Lung (tissue), 12 donors: Measurements from ENCODE around the gene CAND2. TPM values are rescaled to one million over a fixed set of nuclear protein-coding genes. Genes with fewer than 3 reads are reported as not detected.

Source experiments
- ATAC-seq: fragments of 200-7000 bp; cut with Tn5 transposase; one replicate; pipeline ENCODE4 v1.9.1; 2020; ENCODE audit warnings: moderate number of reproducible peaks; ENCODE audit not compliant: insufficient read depth, low FRiP score
- DNase-seq, 3 donors: peaks; one replicate each; pipeline ENCODE4 v3.0.0-alpha.2; 2013 to 2017
- H3K27ac ChIP-seq, 2 donors: one replicate each; pipeline ENCODE4 v1.5.1; 2013; ENCODE audit warnings: mild to moderate bottlenecking in 2 of 2, moderate library complexity in 2 of 2, control low read depth in 1 of 2, inconsistent platforms in 1 of 2, low read depth in 1 of 2, low read length in 1 of 2
- H3K27me3 ChIP-seq, 3 donors: one replicate each; pipeline ENCODE4 v1.5.1; 2013; ENCODE audit warnings: low read length in 2 of 3; ENCODE audit not compliant: control insufficient read depth in 3 of 3, insufficient read depth in 3 of 3
- H3K36me3 ChIP-seq, 4 donors: one replicate each; pipeline ENCODE4 v1.5.1; 2013; ENCODE audit warnings: low read length in 4 of 4, mild to moderate bottlenecking in 1 of 4, moderate library complexity in 1 of 4; ENCODE audit not compliant: control insufficient read depth in 4 of 4, insufficient read depth in 4 of 4
- H3K4me1 ChIP-seq, 5 donors: one replicate each; pipeline ENCODE4 v1.5.1; 2013; ENCODE audit warnings: low read length in 5 of 5, mild to moderate bottlenecking in 2 of 5, moderate library complexity in 1 of 5; ENCODE audit not compliant: control insufficient read depth in 5 of 5, insufficient read depth in 5 of 5
- H3K4me3 ChIP-seq: one replicate; pipeline ENCODE4 v1.5.1; 2013; ENCODE audit warnings: mild to moderate bottlenecking, control low read depth, moderate library complexity
- H3K9ac ChIP-seq, 2 donors: one replicate each; pipeline ENCODE4 v1.5.1; 2013; ENCODE audit warnings: low read length in 2 of 2, control low read depth in 1 of 2; ENCODE audit not compliant: insufficient read depth in 1 of 2
- H3K9me3 ChIP-seq, 4 donors: one replicate each; pipeline ENCODE4 v1.5.1; 2013; ENCODE audit warnings: low read length in 3 of 4, mild to moderate bottlenecking in 1 of 4, moderate library complexity in 1 of 4; ENCODE audit not compliant: control insufficient read depth in 4 of 4, insufficient read depth in 3 of 4
- WGBS, 2 donors: extraction: QIAGEN DNeasy Blood & Tissue Kit; methylation state at CpG; one replicate each; pipeline ENCODE4 v1.1.7; 2013; 5-methylcytosine and 5-hydroxymethylcytosine counted together
- polyA plus RNA-seq, 2 donors: library from polyadenylated mRNA; stranded (reverse); fragments of 200-250 nt; gene quantifications; one replicate each; pipeline ENCODE4 v1.2.1, GENCODE V29; 2013
- total RNA-seq, 2 donors: library from RNA; depleted of rRNA in 1 of 2; stranded (reverse); fragments of >200 nt in 1 of 2; gene quantifications; one replicate each; pipeline ENCODE4 v1.2.1, GENCODE V29; 2014 to 2021
- TF ChIP-seq, protein P1 (sequence below): IDR thresholded peaks from 2 replicates; pipeline ENCODE4 v1.5.1; 2012; ENCODE audit warnings: mild to moderate bottlenecking; ENCODE audit errors: control extremely low read depth, extremely low read depth
- donor health status: control.
- donor health status: control.
- donor health status: Bipolar disorder and iron deficiency.
- donor health status: healthy.
- donor health status: DM: yes; HTN: yes; CAD: no.

The CAND2 gene
- total and polyA plus RNA-seq, 4 donors = 1.0 to 5.9 (median 3.6) TPM

DNA sequence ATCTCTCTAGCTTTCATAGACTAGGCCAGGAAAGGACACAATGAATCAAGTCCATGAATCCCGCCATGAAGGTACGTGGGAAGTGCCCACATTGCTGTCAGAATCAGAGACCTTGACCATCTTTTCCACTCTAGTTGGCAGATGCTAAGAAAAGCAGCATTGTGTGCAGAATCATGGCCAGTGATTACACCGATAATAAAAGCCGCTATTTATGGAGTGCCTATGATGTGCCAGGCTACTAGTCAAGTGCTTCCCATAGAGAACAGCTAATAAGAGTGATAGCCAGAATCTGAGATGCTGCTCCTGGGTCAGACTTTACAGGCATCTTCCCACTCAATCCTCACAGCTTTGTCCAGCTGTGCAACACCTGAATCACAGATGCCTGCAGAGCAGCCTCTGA, 58.1 kb downstream of the CAND2 start:
- H3K4me3 ChIP-seq = no peak overlapping the region
- WGBS, 2 donors = 89 to 96% methylated on average over 4 of the region's 4 CpGs
- no peak overlapping the region for H3K9ac ChIP-seq
- ATAC-seq = no peak
- TF ChIP-seq, protein P1, sequence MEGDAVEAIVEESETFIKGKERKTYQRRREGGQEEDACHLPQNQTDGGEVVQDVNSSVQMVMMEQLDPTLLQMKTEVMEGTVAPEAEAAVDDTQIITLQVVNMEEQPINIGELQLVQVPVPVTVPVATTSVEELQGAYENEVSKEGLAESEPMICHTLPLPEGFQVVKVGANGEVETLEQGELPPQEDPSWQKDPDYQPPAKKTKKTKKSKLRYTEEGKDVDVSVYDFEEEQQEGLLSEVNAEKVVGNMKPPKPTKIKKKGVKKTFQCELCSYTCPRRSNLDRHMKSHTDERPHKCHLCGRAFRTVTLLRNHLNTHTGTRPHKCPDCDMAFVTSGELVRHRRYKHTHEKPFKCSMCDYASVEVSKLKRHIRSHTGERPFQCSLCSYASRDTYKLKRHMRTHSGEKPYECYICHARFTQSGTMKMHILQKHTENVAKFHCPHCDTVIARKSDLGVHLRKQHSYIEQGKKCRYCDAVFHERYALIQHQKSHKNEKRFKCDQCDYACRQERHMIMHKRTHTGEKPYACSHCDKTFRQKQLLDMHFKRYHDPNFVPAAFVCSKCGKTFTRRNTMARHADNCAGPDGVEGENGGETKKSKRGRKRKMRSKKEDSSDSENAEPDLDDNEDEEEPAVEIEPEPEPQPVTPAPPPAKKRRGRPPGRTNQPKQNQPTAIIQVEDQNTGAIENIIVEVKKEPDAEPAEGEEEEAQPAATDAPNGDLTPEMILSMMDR = no peak
- no peaks in the 10 kb centered on the region for H3K4me1 ChIP-seq
- peaks cover 0 to 2% (median 0%) of the 10 kb centered on the region in 4 donors for H3K9me3 ChIP-seq
- no peaks in the 10 kb centered on the region for H3K36me3 ChIP-seq
- H3K27ac ChIP-seq = no peak overlapping the region
- H3K27me3 ChIP-seq = no peaks in the 10 kb centered on the region
- DNase-seq = no peak

DNA sequence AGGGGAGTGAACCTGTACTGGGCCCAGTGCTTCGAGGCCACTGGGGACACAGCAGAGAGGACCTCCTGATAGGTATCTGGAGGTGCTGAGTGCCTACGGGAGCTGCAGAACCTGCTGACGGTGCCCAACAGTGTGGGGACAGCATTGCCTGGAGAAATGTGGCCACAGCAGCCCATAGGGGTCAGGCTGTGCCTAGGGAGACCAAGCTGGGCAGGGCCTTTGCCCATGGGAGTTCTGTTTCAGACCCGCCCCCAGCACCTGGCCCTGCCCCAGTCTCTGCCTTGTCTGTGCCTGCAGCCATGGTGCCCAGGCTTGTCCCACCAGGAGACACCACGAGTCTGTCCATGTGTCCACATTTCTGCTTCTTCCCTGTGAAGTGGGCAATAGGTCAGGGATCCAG, 60.1 kb downstream of the CAND2 start:
- Histone ChIP-seq H3K9me3 (peaks cover 0 to 2% (median 0%) of the 10 kb centered on the region in 4 donors), H3K9ac (no peak overlapping the region), H3K27me3 (no peaks in the 10 kb centered on the region), H3K4me3 (no peak overlapping the region), H3K36me3 (no peaks in the 10 kb centered on the region), H3K4me1 (no peaks in the 10 kb centered on the region), H3K27ac (no peak overlapping the region)
- WGBS, 2 donors = 89 to 94% methylated on average over 5 of the region's 5 CpGs
- ATAC-seq (no peak), DNase-seq (no peak)
- TF ChIP-seq, protein P1 = no peak

DNA sequence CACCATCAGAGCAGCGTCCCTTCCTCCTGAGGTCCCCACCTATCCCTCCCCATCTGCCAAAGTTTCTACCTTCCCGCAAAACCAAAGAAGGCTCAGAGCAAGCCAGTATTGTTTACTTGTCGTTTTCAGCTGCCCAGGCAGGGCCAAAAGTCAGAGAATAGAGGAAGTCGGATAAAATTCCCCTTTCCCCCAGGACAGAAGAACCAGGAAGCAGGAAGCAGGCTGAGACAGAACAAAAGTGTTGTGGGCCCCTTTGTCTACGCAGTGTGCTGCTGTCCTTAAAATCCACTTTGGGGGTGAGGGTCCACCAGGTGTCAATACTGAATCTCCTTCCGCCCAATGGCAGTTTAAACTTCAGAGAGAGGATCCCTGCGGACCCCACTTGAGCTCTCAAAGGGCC, 63.4 kb downstream of the CAND2 start:
- Histone ChIP-seq H3K27ac (no peak overlapping the region), H3K36me3 (no peaks in the 10 kb centered on the region), H3K9ac (no peak overlapping the region), H3K9me3 (peaks cover 0 to 2% (median 0%) of the 10 kb centered on the region in 4 donors), H3K4me1 (no peaks in the 10 kb centered on the region), H3K4me3 (no peak overlapping the region), H3K27me3 (no peaks in the 10 kb centered on the region)
- no peak for ATAC-seq
- TF ChIP-seq, protein P1 = no peak
- 56 to 73% methylated on average over 7 of the region's 7 CpGs for WGBS, 2 donors
- no peak for DNase-seq

DNA sequence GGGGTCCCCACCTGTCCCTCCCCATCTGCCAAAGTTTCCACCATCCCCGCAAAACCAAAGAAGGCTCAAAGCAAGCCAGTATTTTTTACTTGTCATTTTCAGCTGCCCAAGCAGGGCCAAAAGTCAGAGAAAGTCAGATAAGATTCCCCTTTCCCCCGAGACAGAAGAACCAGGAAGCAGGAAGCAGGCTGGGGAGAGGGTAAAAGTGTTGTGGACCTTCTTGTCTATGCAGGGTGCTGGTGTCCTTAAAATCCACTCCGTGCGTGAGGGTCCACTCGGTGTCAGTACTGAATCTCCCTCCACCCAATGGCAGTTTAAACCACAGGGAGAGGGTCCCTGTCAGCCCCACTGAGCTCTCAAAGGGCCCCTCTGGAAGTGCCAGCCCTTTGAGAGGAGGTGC, 65.1 kb downstream of the CAND2 start:
- Histone ChIP-seq H3K9ac (no peak overlapping the region), H3K36me3 (no peaks in the 10 kb centered on the region), H3K4me1 (no peaks in the 10 kb centered on the region), H3K9me3 (peaks cover 0 to 9% (median 0%) of the 10 kb centered on the region in 4 donors), H3K4me3 (no peak overlapping the region), H3K27me3 (no peaks in the 10 kb centered on the region), H3K27ac (no peak overlapping the region)
- TF ChIP-seq, protein P1 = no peak
- 79 to 89% methylated on average over 5 of the region's 5 CpGs for WGBS, 2 donors
- DNase-seq = no peak
- no peak for ATAC-seq
